Activated naive CD4-positive, alpha-beta T cell treated with anti-CD3 and anti-CD28 coated beads, Interleukin-2, amount 50 U/mL, for 24 hours (primary cell): ENCODE measurements around the gene RNF150.

ENCODE experiments used
- H3K27ac Mint-ChIP-seq: one replicate; pipeline ENCODE4 v1.8.0; 2021; ENCODE audit warnings: mild to moderate bottlenecking, mixed read lengths
- H3K27me3 Mint-ChIP-seq: one replicate; pipeline ENCODE4 v1.8.0; 2021; ENCODE audit warnings: mixed read lengths
- H3K36me3 Mint-ChIP-seq: one replicate; pipeline ENCODE4 v1.8.0; 2021; ENCODE audit warnings: mixed read lengths
- H3K4me1 Mint-ChIP-seq: one replicate; pipeline ENCODE4 v1.8.0; 2021; ENCODE audit warnings: mixed read lengths
- H3K4me3 Mint-ChIP-seq: one replicate; pipeline ENCODE4 v1.8.0; 2021; ENCODE audit warnings: mild to moderate bottlenecking, mixed read lengths
- H3K9me3 Mint-ChIP-seq: one replicate; pipeline ENCODE4 v1.8.0; 2021; ENCODE audit warnings: mixed read lengths

The RNF150 gene

GRCh38 chr4:141002323-141002805 is 130.9 kb downstream of the RNF150 start:
- H3K27me3 Mint-ChIP-seq: no peaks in the 10 kb centered on the region
- no peaks in the 10 kb centered on the region for H3K4me1 Mint-ChIP-seq
- H3K9me3 Mint-ChIP-seq: no peaks in the 10 kb centered on the region
- H3K36me3 Mint-ChIP-seq: no peaks in the 10 kb centered on the region
- H3K27ac Mint-ChIP-seq: no peak overlapping the region
- no peak overlapping the region for H3K4me3 Mint-ChIP-seq

- no peak overlapping the region for H3K27ac Mint-ChIP-seq
- no peaks in the 10 kb centered on the region for H3K36me3 Mint-ChIP-seq
- no peaks in the 10 kb centered on the region for H3K4me1 Mint-ChIP-seq
- no peak overlapping the region for H3K4me3 Mint-ChIP-seq
- peaks cover 11% of the 10 kb centered on the region for H3K9me3 Mint-ChIP-seq
- peaks cover 2% of the 10 kb centered on the region for H3K27me3 Mint-ChIP-seq
Measured at GRCh38 chr4:140996766-140997165, 136.5 kb downstream of the RNF150 start.

- no peaks in the 10 kb centered on the region for H3K36me3 Mint-ChIP-seq
- H3K9me3 Mint-ChIP-seq: peaks cover 11% of the 10 kb centered on the region
- H3K4me3 Mint-ChIP-seq: no peak overlapping the region
- no peaks in the 10 kb centered on the region for H3K4me1 Mint-ChIP-seq
- no peak overlapping the region for H3K27ac Mint-ChIP-seq
- H3K27me3 Mint-ChIP-seq: peaks cover 2% of the 10 kb centered on the region
Measured at GRCh38 chr4:140995058-140995457, 138.2 kb downstream of the RNF150 start.

DNA sequence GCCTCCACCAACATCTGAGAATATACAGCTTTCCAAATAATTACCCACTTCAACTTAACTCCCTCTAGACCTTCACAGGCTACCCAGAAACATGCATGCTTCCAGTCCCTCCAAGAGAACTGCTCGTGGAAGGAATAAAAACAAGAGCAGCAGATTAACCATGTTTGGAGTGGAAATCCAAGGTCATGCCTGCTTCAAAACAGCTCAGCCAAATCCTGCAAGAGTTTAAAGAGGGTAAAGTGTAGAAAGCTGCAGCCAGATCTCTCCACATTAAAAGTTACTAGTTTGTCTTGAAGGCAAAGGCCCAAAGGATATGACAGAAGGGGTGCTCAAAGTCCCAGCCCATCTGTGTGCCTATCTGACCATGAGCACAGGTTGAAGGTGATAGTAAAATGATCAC is 139.3 kb downstream of the RNF150 start:
- Mint-ChIP-seq H3K4me3 (no peak overlapping the region), H3K27me3 (peaks cover 2% of the 10 kb centered on the region), H3K9me3 (peaks cover 11% of the 10 kb centered on the region), H3K36me3 (no peaks in the 10 kb centered on the region), H3K27ac (no peak overlapping the region), H3K4me1 (no peaks in the 10 kb centered on the region)

DNA sequence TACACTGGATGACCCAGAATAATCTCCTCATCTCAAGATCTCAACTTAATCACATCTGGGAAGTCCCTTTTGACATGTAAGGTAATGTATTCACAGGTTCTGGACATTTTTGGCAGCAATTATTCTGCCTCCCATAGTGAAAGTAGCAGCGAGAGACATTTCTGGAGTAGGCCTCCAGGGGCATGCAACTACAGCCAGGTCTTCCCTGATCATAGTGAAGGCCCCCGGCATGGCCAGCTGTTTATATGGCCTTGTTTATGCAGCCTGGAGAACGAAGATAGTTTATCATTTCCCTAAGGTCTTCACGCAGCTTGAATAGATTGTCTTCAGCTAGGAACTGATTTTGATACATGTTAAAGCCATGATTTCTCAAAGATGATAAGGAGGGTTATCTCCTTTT is 139.9 kb downstream of the RNF150 start:
- no peaks in the 10 kb centered on the region for H3K36me3 Mint-ChIP-seq
- peaks cover 2% of the 10 kb centered on the region for H3K27me3 Mint-ChIP-seq

DNA sequence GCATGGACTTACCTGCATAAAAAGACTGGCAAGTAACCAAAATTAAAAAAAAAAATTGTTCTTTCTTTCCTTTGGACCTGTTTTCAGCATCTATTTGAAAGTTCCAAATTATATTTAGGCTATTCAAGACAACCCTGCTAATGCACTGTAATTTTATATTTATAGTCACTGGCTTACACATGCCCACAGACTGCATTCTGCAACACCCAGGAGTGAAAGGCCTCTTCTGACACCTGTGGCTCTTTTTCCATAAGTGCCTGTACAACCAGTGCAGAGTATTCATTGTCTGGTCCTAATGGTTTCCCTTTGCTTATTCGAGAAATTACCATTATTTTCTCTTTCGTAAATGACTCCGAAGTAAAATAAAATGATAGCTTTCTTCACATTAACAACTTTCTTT is 143.3 kb downstream of the RNF150 start:
- Mint-ChIP-seq H3K27ac (no peak overlapping the region), H3K4me1 (no peaks in the 10 kb centered on the region), H3K27me3 (peaks cover 4% of the 10 kb centered on the region), H3K4me3 (no peak overlapping the region), H3K9me3 (no peaks in the 10 kb centered on the region), H3K36me3 (no peaks in the 10 kb centered on the region)

More for the DNA sequence above, 139.9 kb downstream of the RNF150 start:
- Mint-ChIP-seq H3K27ac (no peak overlapping the region), H3K9me3 (peaks cover 11% of the 10 kb centered on the region), H3K4me1 (no peaks in the 10 kb centered on the region), H3K4me3 (no peak overlapping the region)

- Mint-ChIP-seq H3K9me3 (no peaks in the 10 kb centered on the region), H3K4me1 (no peaks in the 10 kb centered on the region), H3K36me3 (no peaks in the 10 kb centered on the region), H3K4me3 (no peak overlapping the region), H3K27ac (no peak overlapping the region), H3K27me3 (peaks cover 4% of the 10 kb centered on the region)
Measured at GRCh38 chr4:140986045-140986444, 147.2 kb downstream of the RNF150 start.

- no peaks in the 10 kb centered on the region for H3K36me3 Mint-ChIP-seq
- peaks cover 4% of the 10 kb centered on the region for H3K27me3 Mint-ChIP-seq
- no peak overlapping the region for H3K4me3 Mint-ChIP-seq
- H3K9me3 Mint-ChIP-seq: no peaks in the 10 kb centered on the region
- no peaks in the 10 kb centered on the region for H3K4me1 Mint-ChIP-seq
- no peak overlapping the region for H3K27ac Mint-ChIP-seq
Measured at GRCh38 chr4:140982613-140983340, 150.5 kb downstream of the RNF150 start.

DNA sequence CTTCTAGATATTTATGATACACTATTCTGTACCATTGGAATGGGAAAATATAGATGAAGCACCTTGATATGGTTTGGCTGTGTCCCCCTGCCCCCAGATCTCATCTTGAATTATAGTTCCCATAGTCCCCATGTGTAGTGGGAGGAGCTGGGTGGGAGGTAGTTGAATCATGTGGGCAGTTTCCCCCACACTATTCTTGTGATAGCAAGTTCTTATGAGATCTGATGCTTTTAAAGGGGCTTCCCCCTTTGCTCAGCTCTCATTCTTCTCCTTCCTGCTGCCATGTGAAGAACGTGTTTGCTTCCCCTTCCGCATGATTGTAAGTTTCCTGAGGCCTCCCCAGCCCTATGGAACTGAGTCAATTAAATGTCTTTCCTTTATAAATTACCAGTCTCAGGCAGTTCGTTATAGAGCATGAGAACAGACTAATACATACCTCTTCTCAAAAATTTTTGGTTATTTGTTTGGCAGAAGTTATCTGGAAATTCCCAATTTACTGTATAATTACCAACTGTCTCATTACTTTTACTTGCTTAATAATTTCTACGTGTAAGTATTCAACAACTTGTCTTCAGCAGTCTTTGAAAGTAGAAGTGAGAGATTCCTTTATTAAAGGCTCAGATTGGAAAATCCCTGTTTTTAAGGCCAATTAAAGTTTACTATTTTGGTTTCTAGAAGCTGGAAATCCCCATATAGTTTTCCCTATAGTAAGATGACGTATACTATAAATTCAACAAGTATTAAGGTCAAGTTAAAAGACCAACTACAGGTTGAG is 152.7 kb downstream of the RNF150 start:
- no peak overlapping the region for H3K4me3 Mint-ChIP-seq
- H3K9me3 Mint-ChIP-seq: no peaks in the 10 kb centered on the region
- peaks cover 2% of the 10 kb centered on the region for H3K27me3 Mint-ChIP-seq
- H3K4me1 Mint-ChIP-seq: no peaks in the 10 kb centered on the region
- H3K27ac Mint-ChIP-seq: no peak overlapping the region
- no peaks in the 10 kb centered on the region for H3K36me3 Mint-ChIP-seq

DNA sequence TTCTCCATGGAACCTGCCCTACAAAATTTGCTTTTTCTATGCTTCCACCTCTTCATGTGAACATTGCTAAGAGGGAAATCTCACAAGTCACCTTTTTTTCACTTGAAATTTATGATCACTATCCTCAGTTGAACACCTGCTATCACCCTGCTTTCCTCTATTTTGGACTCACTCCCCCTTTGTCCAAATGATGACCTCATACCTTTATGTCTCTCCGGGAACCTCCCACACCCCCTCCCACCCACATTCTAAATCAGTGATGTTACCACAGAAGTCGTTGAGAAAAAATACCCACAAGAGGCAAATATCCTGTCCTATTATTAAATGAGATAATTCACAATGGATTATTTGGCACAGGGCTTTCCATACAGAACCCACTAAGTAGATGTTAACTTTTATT is 156.5 kb downstream of the RNF150 start:
- H3K27me3 Mint-ChIP-seq: no peaks in the 10 kb centered on the region
- no peak overlapping the region for H3K27ac Mint-ChIP-seq
- no peaks in the 10 kb centered on the region for H3K36me3 Mint-ChIP-seq
- H3K9me3 Mint-ChIP-seq: no peaks in the 10 kb centered on the region
- H3K4me3 Mint-ChIP-seq: no peak overlapping the region
- no peaks in the 10 kb centered on the region for H3K4me1 Mint-ChIP-seq

DNA sequence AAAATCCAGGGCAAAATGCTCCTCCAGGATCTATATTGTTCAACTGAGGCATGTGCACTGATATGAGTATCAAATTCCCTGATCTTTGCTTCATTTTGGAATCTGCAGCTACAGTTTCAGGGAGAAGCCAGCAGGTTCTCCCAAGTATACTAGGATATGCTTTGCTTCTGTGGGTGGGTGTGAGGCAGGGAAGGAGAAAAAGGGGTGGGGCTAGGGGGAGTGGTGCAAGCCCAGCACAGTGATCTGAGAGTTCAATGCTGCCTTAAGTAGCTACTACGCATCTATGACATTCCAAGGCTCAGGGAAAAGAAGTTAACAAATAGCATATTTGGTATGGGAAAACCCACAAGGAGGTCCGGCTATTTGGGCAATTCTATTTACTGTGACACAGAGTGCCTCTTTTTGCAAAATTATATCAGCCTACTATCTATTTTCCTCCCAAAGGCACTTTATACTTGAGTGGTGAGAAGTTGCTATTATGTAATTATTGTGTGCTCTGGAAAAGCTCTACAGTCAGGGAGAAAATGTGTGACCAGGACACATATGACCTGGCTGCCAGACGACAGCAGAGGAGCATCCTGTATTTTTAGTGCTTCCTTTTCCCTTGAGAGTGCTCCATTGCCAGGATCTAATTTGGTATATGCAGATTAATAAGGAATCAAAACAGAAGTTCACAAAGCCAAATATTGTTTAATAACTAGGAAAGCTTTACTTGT is 162.0 kb downstream of the RNF150 start:
- H3K27me3 Mint-ChIP-seq: peaks cover 2% of the 10 kb centered on the region
- H3K36me3 Mint-ChIP-seq: no peaks in the 10 kb centered on the region
- H3K27ac Mint-ChIP-seq: no peak overlapping the region
- H3K4me1 Mint-ChIP-seq: no peaks in the 10 kb centered on the region
- no peak overlapping the region for H3K4me3 Mint-ChIP-seq
- H3K9me3 Mint-ChIP-seq: no peaks in the 10 kb centered on the region

DNA sequence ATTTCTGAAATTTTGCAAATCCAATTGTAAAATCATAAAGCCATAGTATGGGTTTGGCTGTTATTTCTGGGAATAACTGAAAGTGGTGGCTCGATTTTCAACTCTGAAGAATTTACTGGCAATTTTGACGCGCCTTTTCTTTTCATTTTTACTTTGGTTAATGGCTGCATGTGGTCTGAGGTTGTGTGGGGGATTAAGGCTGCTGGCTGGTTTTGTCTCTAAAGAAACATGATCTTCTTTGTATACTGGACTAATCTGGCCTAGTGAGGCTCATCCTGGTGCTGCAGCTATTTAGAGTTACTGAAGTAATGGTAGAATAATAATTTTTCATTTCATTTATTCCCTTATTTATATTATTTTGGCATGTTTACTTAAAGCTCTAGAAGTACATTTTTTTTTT is 164.0 kb downstream of the RNF150 start:
- no peak overlapping the region for H3K4me3 Mint-ChIP-seq
- H3K27ac Mint-ChIP-seq: no peak overlapping the region
- H3K27me3 Mint-ChIP-seq: peaks cover 2% of the 10 kb centered on the region
- no peaks in the 10 kb centered on the region for H3K36me3 Mint-ChIP-seq
- no peaks in the 10 kb centered on the region for H3K9me3 Mint-ChIP-seq
- no peaks in the 10 kb centered on the region for H3K4me1 Mint-ChIP-seq

- Mint-ChIP-seq H3K27ac (no peak overlapping the region), H3K36me3 (no peaks in the 10 kb centered on the region), H3K4me3 (no peak overlapping the region), H3K27me3 (peaks cover 2% of the 10 kb centered on the region), H3K4me1 (no peaks in the 10 kb centered on the region), H3K9me3 (no peaks in the 10 kb centered on the region)
Measured at GRCh38 chr4:140968371-140968770, 164.9 kb downstream of the RNF150 start.

- no peak overlapping the region for H3K27ac Mint-ChIP-seq
- H3K4me1 Mint-ChIP-seq: no peaks in the 10 kb centered on the region
Measured at GRCh38 chr4:140963883-140964282, 169.4 kb downstream of the RNF150 start.

GRCh38 chr4:140955641-140956040 is 177.6 kb downstream of the RNF150 start:
- Mint-ChIP-seq H3K27me3 (peaks cover 1% of the 10 kb centered on the region), H3K36me3 (no peaks in the 10 kb centered on the region), H3K9me3 (no peaks in the 10 kb centered on the region), H3K27ac (no peak overlapping the region), H3K4me3 (no peak overlapping the region), H3K4me1 (no peaks in the 10 kb centered on the region)

More at GRCh38 chr4:140963883-140964282, 169.4 kb downstream of the RNF150 start:
- H3K27me3 Mint-ChIP-seq: no peaks in the 10 kb centered on the region
- no peak overlapping the region for H3K4me3 Mint-ChIP-seq
- no peaks in the 10 kb centered on the region for H3K36me3 Mint-ChIP-seq
- H3K9me3 Mint-ChIP-seq: no peaks in the 10 kb centered on the region

DNA sequence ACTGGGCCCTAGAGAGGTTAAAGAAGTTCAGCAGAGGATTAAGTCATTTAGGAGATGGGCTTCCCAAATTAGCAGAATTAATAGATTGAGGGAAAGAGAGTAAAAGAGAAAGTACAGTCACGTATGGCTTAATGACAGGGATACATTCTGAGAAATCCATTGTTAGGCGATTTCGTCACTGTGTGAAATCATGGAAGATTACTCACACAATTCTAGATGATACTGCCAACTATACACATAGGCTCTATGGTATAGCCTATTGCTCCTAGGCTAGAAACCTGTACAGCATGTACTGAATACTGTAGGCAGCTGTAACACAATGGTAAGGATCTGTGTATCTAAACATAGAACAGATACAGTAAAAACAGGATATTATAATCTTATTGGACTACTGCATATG is 180.6 kb downstream of the RNF150 start:
- no peak overlapping the region for H3K27ac Mint-ChIP-seq
- H3K27me3 Mint-ChIP-seq: no peaks in the 10 kb centered on the region
- no peak overlapping the region for H3K4me3 Mint-ChIP-seq
- H3K9me3 Mint-ChIP-seq: no peaks in the 10 kb centered on the region
- H3K36me3 Mint-ChIP-seq: no peaks in the 10 kb centered on the region
- no peaks in the 10 kb centered on the region for H3K4me1 Mint-ChIP-seq
